HEK293 (cell line): ENCODE data around the gene SERTAD2.
A peak's percentile ranks its signal among the peaks of the same experiment; 100 is the strongest.

Source experiments
- CTCF ChIA-PET: fragments of 350-600 bp; formaldehyde crosslinking; extraction: SDS; loops from one replicate; lab custom pipeline; 2021; ENCODE audit warnings: antibody characterized with exemption; lab: Yijun Ruan, JAX
- POLR2A ChIA-PET: fragments of 300-600 bp; formaldehyde crosslinking; extraction: SDS; loops from one replicate; lab custom pipeline; 2020; ENCODE audit warnings: antibody characterized with exemption, inconsistent platforms; lab: Yijun Ruan, JAX
- H3K27ac ChIP-seq: fragments of 200-500 bp; sonication (Bioruptor generic); 2 replicates; pipeline ENCODE4 v1.5.1; 2014; ENCODE audit warnings: low read depth, low read length, control low read depth, inconsistent platforms; ENCODE audit errors: extremely low read depth
- H3K36me3 ChIP-seq, 2 experiments: fragments of 200-500 bp in 1 of 2; sonication (Bioruptor generic) in 1 of 2; 1 replicate in 1 of 2; 2 replicates in 1 of 2; pipeline ENCODE4 v1.5.1; 2014 to 2017; ENCODE audit warnings: inconsistent platforms in 2 of 2, low read length in 2 of 2; ENCODE audit not compliant: control insufficient read depth in 2 of 2, insufficient read depth in 1 of 2
- H3K4me1 ChIP-seq: fragments of 200-500 bp; sonication (Bioruptor generic); 2 replicates; pipeline ENCODE4 v1.5.1; 2014; ENCODE audit warnings: mild to moderate bottlenecking, low read length, inconsistent platforms; ENCODE audit not compliant: control insufficient read depth, insufficient read depth
- H3K4me3 ChIP-seq: 2 replicates; pipeline ENCODE4 v1.5.1; 2011; ENCODE audit warnings: low read depth, mild to moderate bottlenecking, control low read depth, low read length, moderate library complexity
- H3K9me3 ChIP-seq: fragments of 200-500 bp; sonication (Bioruptor generic); 2 replicates; pipeline ENCODE4 v1.5.1; 2014; ENCODE audit warnings: low read depth, low read length, inconsistent platforms; ENCODE audit not compliant: control insufficient read depth, insufficient read depth
- SALL2 ChIP-seq: fragments of 450-650 bp; formaldehyde crosslinking; IDR thresholded peaks from 2 replicates; pipeline ENCODE4 v1.5.0; 2017; ENCODE audit warnings: missing biosample characterization, mild to moderate bottlenecking, missing genetic modification characterization, borderline replicate concordance
- SCRT1 ChIP-seq: fragments of 450-650 bp; formaldehyde crosslinking; IDR thresholded peaks from 2 replicates; pipeline ENCODE4 v1.5.1; 2016; ENCODE audit warnings: missing biosample characterization, missing genetic modification characterization, borderline replicate concordance
- SCRT2 ChIP-seq: fragments of 450-650 bp; formaldehyde crosslinking; IDR thresholded peaks from 2 replicates; pipeline ENCODE4 v1.5.1; 2016; ENCODE audit warnings: missing biosample characterization, missing genetic modification characterization
- TCF7L2 ChIP-seq: IDR thresholded peaks from 2 replicates; pipeline ENCODE4 v1.6.1; 2011; ENCODE audit warnings: low read depth, mild to moderate bottlenecking, inconsistent platforms, low read length, moderate library complexity, borderline replicate concordance
- ZBTB1 ChIP-seq: fragments of 450-650 bp; formaldehyde crosslinking; IDR thresholded peaks from 2 replicates; pipeline ENCODE4 v1.5.1; 2016; ENCODE audit warnings: missing biosample characterization, missing genetic modification characterization
- ZFP41 ChIP-seq: fragments of 450-650 bp; formaldehyde crosslinking; IDR thresholded peaks from 2 replicates; pipeline ENCODE4 v1.5.1; 2016; ENCODE audit warnings: missing biosample characterization, missing genetic modification characterization, borderline replicate concordance
- ZNF138 ChIP-seq: fragments of 450-650 bp; formaldehyde crosslinking; IDR thresholded peaks from 2 replicates; pipeline ENCODE4 v1.5.1; 2016; ENCODE audit warnings: missing biosample characterization, missing genetic modification characterization, borderline replicate concordance
- ZNF335 ChIP-seq: fragments of 450-650 bp; formaldehyde crosslinking; conservative IDR thresholded peaks from 2 replicates; pipeline ENCODE4 v1.5.1; 2016; ENCODE audit warnings: missing biosample characterization, missing genetic modification characterization
- ZNF670 ChIP-seq: fragments of 450-650 bp; formaldehyde crosslinking; IDR thresholded peaks from 2 replicates; pipeline ENCODE4 v1.5.1; 2016; ENCODE audit warnings: missing biosample characterization, missing genetic modification characterization, low read depth
- ZNF707 ChIP-seq: fragments of 450-650 bp; formaldehyde crosslinking; IDR thresholded peaks from 2 replicates; pipeline ENCODE4 v1.5.1; 2016; ENCODE audit warnings: missing biosample characterization, missing genetic modification characterization
- ZNF747 ChIP-seq: fragments of 450-650 bp; formaldehyde crosslinking; IDR thresholded peaks from 2 replicates; pipeline ENCODE4 v1.5.1; 2016; ENCODE audit warnings: missing biosample characterization, missing genetic modification characterization
- TF ChIP-seq, protein P1 (sequence below): fragments of 450-650 bp; formaldehyde crosslinking; IDR thresholded peaks from 2 replicates; pipeline ENCODE4 v1.5.1; 2017; ENCODE audit warnings: missing biosample characterization, missing genetic modification characterization
- TF ChIP-seq, protein P2 (sequence below): fragments of 450-650 bp; formaldehyde crosslinking; IDR thresholded peaks from 2 replicates; pipeline ENCODE4 v1.5.1; 2017; ENCODE audit warnings: missing biosample characterization, missing genetic modification characterization
- TF ChIP-seq, protein P3 (sequence below): fragments of 450-650 bp; formaldehyde crosslinking; IDR thresholded peaks from 2 replicates; pipeline ENCODE4 v1.5.1; 2016; ENCODE audit warnings: missing biosample characterization, missing genetic modification characterization
- TF ChIP-seq, protein P4 (sequence below): fragments of 450-650 bp; formaldehyde crosslinking; IDR thresholded peaks from 2 replicates; pipeline ENCODE4 v1.5.1; 2016; ENCODE audit warnings: missing biosample characterization, missing genetic modification characterization, low read depth
- TF ChIP-seq, protein P5 (sequence below): fragments of 450-650 bp; formaldehyde crosslinking; IDR thresholded peaks from 2 replicates; pipeline ENCODE4 v1.5.1; 2016; ENCODE audit warnings: missing biosample characterization, missing genetic modification characterization
- TF ChIP-seq, protein P6 (sequence below): fragments of 450-650 bp; formaldehyde crosslinking; IDR thresholded peaks from 2 replicates; pipeline ENCODE4 v1.5.1; 2016; ENCODE audit warnings: missing biosample characterization, missing genetic modification characterization

The SERTAD2 gene

DNA sequence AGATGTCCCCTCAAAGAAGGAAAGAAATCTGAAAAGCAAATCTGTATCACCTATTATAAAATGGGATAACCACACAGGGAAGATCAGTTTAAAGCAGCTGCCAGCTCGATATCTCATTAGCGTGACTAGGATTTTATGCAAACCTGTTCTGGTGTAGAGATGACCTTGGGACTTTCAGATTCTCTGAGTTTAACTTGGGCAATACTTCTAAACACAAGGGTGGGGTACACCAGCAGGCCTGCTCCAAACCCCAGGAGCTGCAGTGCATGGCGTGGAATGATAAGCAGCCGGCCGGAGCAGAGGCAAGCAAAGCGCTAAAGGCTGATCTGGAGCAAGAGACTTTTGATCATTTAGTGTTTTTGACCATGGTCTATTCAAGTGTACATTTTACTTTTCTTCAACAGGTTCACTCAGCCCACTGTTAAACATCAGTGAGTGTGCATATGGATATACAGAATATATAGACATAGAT lies 4.7 kb downstream of the SERTAD2 start:
- CTCF ChIA-PET: interaction anchor here (0.6 to 2.4 kb wide), 9 partner anchors 10 to 258 kb away, joined by 3 to 10 read pairs (median 4); no protein-coding TSS in a partner anchor
- Histone ChIP-seq H3K9me3 (no peaks in the 10 kb centered on the region), H3K27ac (no peak overlapping the region), H3K4me3 (no peak overlapping the region), H3K4me1 (peaks cover 20% of the 10 kb centered on the region), H3K36me3 (no peaks in the 10 kb centered on the region)
- TF ChIP-seq, protein P1, sequence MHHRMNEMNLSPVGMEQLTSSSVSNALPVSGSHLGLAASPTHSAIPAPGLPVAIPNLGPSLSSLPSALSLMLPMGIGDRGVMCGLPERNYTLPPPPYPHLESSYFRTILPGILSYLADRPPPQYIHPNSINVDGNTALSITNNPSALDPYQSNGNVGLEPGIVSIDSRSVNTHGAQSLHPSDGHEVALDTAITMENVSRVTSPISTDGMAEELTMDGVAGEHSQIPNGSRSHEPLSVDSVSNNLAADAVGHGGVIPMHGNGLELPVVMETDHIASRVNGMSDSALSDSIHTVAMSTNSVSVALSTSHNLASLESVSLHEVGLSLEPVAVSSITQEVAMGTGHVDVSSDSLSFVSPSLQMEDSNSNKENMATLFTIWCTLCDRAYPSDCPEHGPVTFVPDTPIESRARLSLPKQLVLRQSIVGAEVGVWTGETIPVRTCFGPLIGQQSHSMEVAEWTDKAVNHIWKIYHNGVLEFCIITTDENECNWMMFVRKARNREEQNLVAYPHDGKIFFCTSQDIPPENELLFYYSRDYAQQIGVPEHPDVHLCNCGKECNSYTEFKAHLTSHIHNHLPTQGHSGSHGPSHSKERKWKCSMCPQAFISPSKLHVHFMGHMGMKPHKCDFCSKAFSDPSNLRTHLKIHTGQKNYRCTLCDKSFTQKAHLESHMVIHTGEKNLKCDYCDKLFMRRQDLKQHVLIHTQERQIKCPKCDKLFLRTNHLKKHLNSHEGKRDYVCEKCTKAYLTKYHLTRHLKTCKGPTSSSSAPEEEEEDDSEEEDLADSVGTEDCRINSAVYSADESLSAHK (tag by site-specific recombination): no peak
- TF ChIP-seq, protein P2, sequence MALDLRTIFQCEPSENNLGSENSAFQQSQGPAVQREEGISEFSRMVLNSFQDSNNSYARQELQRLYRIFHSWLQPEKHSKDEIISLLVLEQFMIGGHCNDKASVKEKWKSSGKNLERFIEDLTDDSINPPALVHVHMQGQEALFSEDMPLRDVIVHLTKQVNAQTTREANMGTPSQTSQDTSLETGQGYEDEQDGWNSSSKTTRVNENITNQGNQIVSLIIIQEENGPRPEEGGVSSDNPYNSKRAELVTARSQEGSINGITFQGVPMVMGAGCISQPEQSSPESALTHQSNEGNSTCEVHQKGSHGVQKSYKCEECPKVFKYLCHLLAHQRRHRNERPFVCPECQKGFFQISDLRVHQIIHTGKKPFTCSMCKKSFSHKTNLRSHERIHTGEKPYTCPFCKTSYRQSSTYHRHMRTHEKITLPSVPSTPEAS: no peak
- TF ChIP-seq SCRT1 (tag by site-specific recombination) (no peak), SCRT2 (0 out of 2 replicates have a peak, but pooled peaks have one; percentile 25), ZNF747 (tag by site-specific recombination) (no peak), ZNF670 (tag by site-specific recombination) (no peak)
- TF ChIP-seq, protein P3, sequence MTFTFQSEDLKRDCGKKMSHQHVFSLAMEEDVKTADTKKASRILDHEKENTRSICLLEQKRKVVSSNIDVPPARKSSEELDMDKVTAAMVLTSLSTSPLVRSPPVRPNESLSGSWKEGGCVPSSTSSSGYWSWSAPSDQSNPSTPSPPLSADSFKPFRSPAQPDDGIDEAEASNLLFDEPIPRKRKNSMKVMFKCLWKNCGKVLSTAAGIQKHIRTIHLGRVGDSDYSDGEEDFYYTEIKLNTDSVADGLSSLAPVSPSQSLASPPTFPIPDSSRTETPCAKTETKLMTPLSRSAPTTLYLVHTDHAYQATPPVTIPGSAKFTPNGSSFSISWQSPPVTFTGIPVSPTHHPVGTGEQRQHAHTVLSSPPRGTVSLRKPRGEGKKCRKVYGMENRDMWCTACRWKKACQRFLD (tag by site-specific recombination): no peak
- TF ChIP-seq, protein P4, sequence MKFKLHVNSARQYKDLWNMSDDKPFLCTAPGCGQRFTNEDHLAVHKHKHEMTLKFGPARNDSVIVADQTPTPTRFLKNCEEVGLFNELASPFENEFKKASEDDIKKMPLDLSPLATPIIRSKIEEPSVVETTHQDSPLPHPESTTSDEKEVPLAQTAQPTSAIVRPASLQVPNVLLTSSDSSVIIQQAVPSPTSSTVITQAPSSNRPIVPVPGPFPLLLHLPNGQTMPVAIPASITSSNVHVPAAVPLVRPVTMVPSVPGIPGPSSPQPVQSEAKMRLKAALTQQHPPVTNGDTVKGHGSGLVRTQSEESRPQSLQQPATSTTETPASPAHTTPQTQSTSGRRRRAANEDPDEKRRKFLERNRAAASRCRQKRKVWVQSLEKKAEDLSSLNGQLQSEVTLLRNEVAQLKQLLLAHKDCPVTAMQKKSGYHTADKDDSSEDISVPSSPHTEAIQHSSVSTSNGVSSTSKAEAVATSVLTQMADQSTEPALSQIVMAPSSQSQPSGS (tag by site-specific recombination): no peak
- POLR2A ChIA-PET: interaction anchor here (1.0 to 8.5 kb wide), 2 partner anchors 100 to 118 kb away, joined by 3 to 177 read pairs; no protein-coding TSS in a partner anchor

DNA sequence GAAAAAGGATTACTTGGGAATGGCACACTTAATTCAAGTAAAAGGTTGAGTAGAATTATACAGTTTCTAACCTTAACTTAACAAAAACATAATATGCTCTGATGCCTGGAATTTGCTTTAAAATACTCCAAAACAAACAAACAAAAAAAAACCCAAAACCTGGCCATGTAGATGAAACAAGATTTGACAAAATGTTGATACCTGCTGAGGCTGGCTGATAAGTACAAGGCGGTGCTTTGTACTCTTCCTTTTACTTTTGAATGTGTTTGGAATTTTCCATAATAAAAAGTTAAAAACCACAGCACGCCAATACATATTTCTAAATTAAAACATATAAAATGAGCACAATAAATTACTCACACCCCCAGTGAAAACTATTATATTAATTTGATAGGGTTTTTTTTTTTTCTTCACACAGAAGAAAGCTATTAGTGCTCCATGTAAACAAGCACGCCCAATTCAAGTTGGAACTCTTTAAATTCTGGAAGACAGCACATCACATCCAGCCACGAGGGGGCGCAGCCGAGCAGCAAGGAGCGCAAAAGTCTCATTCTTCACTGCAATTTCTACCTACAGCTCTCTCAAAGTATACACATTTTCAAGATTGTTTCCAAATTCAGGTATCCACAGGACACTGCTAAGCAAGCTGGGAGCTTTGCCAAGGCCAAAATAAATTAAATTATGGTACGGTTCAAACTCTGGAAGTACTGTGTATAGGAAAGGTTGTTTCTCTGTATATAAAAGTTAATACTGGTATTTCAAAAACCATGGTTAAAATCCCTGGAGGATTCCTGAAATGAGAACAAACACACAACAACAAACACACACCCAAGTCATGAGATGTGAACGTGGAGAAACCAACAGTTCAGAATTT lies 7.5 kb downstream of the SERTAD2 start:
- ChIA-PET POLR2A (interaction anchor here (0.7 to 1.8 kb wide), 3 partner anchors 105 to 213 kb away, joined by 3 to 16 read pairs (median 4); no protein-coding TSS in a partner anchor), CTCF (interaction anchor here (0.5 to 4.2 kb wide), 54 partner anchors 10 to 1700 kb away, joined by 3 to 24 read pairs (median 5); no protein-coding TSS in a partner anchor)
- no peak overlapping the region for H3K4me3 ChIP-seq
- no peak overlapping the region for H3K27ac ChIP-seq
- H3K9me3 ChIP-seq: no peaks in the 10 kb centered on the region
- H3K36me3 ChIP-seq: no peaks in the 10 kb centered on the region
- peaks cover 25% of the 10 kb centered on the region for H3K4me1 ChIP-seq
- TF ChIP-seq, protein P5, sequence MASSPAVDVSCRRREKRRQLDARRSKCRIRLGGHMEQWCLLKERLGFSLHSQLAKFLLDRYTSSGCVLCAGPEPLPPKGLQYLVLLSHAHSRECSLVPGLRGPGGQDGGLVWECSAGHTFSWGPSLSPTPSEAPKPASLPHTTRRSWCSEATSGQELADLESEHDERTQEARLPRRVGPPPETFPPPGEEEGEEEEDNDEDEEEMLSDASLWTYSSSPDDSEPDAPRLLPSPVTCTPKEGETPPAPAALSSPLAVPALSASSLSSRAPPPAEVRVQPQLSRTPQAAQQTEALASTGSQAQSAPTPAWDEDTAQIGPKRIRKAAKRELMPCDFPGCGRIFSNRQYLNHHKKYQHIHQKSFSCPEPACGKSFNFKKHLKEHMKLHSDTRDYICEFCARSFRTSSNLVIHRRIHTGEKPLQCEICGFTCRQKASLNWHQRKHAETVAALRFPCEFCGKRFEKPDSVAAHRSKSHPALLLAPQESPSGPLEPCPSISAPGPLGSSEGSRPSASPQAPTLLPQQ (tag by site-specific recombination): no peak
- TF ChIP-seq ZBTB1 (tag by site-specific recombination): no peak
- TF ChIP-seq ZNF335 (tag by site-specific recombination): no peak
- TF ChIP-seq ZNF707: no peak
- TF ChIP-seq ZFP41 (tag by site-specific recombination): no peak
- TF ChIP-seq SALL2 (tag by site-specific recombination): no peak
- no peak for TF ChIP-seq ZNF138 (tag by site-specific recombination)
- TF ChIP-seq, protein P2: no peak
- TF ChIP-seq, protein P6, sequence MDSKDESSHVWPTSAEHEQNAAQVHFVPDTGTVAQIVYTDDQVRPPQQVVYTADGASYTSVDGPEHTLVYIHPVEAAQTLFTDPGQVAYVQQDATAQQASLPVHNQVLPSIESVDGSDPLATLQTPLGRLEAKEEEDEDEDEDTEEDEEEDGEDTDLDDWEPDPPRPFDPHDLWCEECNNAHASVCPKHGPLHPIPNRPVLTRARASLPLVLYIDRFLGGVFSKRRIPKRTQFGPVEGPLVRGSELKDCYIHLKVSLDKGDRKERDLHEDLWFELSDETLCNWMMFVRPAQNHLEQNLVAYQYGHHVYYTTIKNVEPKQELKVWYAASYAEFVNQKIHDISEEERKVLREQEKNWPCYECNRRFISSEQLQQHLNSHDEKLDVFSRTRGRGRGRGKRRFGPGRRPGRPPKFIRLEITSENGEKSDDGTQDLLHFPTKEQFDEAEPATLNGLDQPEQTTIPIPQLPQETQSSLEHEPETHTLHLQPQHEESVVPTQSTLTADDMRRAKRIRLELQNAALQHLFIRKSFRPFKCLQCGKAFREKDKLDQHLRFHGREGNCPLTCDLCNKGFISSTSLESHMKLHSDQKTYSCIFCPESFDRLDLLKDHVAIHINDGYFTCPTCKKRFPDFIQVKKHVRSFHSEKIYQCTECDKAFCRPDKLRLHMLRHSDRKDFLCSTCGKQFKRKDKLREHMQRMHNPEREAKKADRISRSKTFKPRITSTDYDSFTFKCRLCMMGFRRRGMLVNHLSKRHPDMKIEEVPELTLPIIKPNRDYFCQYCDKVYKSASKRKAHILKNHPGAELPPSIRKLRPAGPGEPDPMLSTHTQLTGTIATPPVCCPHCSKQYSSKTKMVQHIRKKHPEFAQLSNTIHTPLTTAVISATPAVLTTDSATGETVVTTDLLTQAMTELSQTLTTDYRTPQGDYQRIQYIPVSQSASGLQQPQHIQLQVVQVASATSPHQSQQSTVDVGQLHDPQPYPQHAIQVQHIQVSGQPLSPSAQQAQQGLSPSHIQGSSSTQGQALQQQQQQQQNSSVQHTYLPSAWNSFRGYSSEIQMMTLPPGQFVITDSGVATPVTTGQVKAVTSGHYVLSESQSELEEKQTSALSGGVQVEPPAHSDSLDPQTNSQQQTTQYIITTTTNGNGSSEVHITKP (tag by site-specific recombination): 0 out of 2 replicates have a peak, but pooled peaks have one; percentile 28
- 0 out of 2 replicates have a peak, but pooled peaks have one; percentile 32 for TF ChIP-seq TCF7L2
